ENCODE measurements around the gene TMSB4X. TPM values are rescaled to one million over a fixed set of nuclear protein-coding genes. Genes with fewer than 3 reads are reported as not detected.
A peak's percentile ranks its signal among the peaks of the same experiment; 100 is the strongest.

Gene TMSB4X
- total and polyA plus RNA-seq, 2 donors (not counting 3 experiments of a cell fraction or from before 2014, with no cell fraction given): 4,136 to 6,858 TPM

- TF ChIP-seq JUN (IDR thresholded peaks at IDR 0.05; ENCODE audit: borderline replicate concordance, insufficient read depth, insufficient read length, low read depth) (peak; percentile 39), EZH2 (IDR thresholded peaks at IDR 0.05; ENCODE audit: borderline replicate concordance, low read depth, low read length, severe bottlenecking) (no peak), FOS (IDR thresholded peaks at IDR 0.05; ENCODE audit: borderline replicate concordance, insufficient read depth, low read length) (peak; percentile 59)
- intact Hi-C loops (cut with micrococcal nuclease) (no loop called here), dilution Hi-C loops (cut with MboI; ENCODE audit: extremely low pct_ligation_motif_present, low sequenced_read_pairs) (no loop called here)
- Histone ChIP-seq H4K20me1 (replicated peaks; ENCODE audit: control insufficient read depth, extremely low read depth, insufficient read depth, low read length) (no peaks in the 10 kb centered on the region), H3K36me3 (ENCODE audit: control insufficient read depth in 2 of 2, extremely low read depth in 1 of 2, insufficient read depth in 2 of 2, low read length in 2 of 2) (no peaks in the 10 kb centered on the region), H3K9ac (replicated peaks; ENCODE audit: extremely low read depth, insufficient read depth, low read length) (peak overlapping the region; percentile 34), H3K9me3 (replicated peaks; ENCODE audit: control insufficient read depth, insufficient read depth, low read length) (no peaks in the 10 kb centered on the region), H3K4me3 (replicated peaks in 1 of 3; ENCODE audit: insufficient read depth in 1 of 3, low read depth in 1 of 3, low read length in 3 of 3) (no peak overlapping the region), H3K79me2 (ENCODE audit: control insufficient read depth, insufficient read depth, low read length) (no peaks in the 10 kb centered on the region), H3K9me1 (replicated peaks; ENCODE audit: control insufficient read depth, extremely low read depth, insufficient read depth, low read length) (no peaks in the 10 kb centered on the region), H3K4me2 (ENCODE audit: insufficient read depth, low read length) (no peak overlapping the region), H3K27ac (ENCODE audit: insufficient read depth, low read depth, low read length) (peak overlapping the region; percentile 67), H3K27me3 (ENCODE audit: control insufficient read depth in 2 of 2, insufficient read depth in 2 of 2, low read length in 2 of 2) (no peaks in the 10 kb centered on the region), H2AFZ (ENCODE audit: low read depth, low read length) (no peak overlapping the region), H3K4me1 (ENCODE audit: control insufficient read depth, extremely low read depth, insufficient read depth, low read length) (peaks cover 26% of the 10 kb centered on the region)
- ChIA-PET POLR2A (no interaction called here), CTCF (interaction anchor here (1.6 kb wide), 1 partner anchor 503 kb away, joined by 4 read pairs; no protein-coding TSS in a partner anchor)
- TSS peak; percentile 35 for BruUV-seq (replicated peaks)
- FAIRE-seq (peak; percentile 83), DNase-seq (ENCODE audit: low read depth, low spot score) (peak; percentile 86)
Measured at GRCh38 chrX:12984603-12985319, 9.9 kb downstream of the TMSB4X start.

- FAIRE-seq: no peak
- H3K27me3 ChIP-seq (ENCODE audit: control insufficient read depth in 2 of 2, insufficient read depth in 2 of 2, low read length in 2 of 2): no peaks in the 10 kb centered on the region
- H3K4me1 ChIP-seq (ENCODE audit: control insufficient read depth, extremely low read depth, insufficient read depth, low read length): peaks cover 26% of the 10 kb centered on the region
- no peaks in the 10 kb centered on the region for H3K9me3 ChIP-seq (replicated peaks; ENCODE audit: control insufficient read depth, insufficient read depth, low read length)
- H3K36me3 ChIP-seq (ENCODE audit: control insufficient read depth in 2 of 2, extremely low read depth in 1 of 2, insufficient read depth in 2 of 2, low read length in 2 of 2): no peaks in the 10 kb centered on the region
- intact Hi-C loops (cut with micrococcal nuclease): no loop called here
- no TSS peak for BruUV-seq (replicated peaks)
- TF ChIP-seq CTCF (IDR thresholded peaks at IDR 0.05; ENCODE audit: extremely low read depth in 1 of 2, insufficient read depth in 1 of 2, low read depth in 1 of 2, low read length in 2 of 2) (no peak), POLR2AphosphoS5 (IDR thresholded peaks at IDR 0.05; ENCODE audit: insufficient read depth, low read depth, low read length) (no peak), EZH2 (IDR thresholded peaks at IDR 0.05; ENCODE audit: borderline replicate concordance, low read depth, low read length, severe bottlenecking) (no peak), JUN (IDR thresholded peaks at IDR 0.05; ENCODE audit: borderline replicate concordance, insufficient read depth, insufficient read length, low read depth) (no peak), FOS (IDR thresholded peaks at IDR 0.05; ENCODE audit: borderline replicate concordance, insufficient read depth, low read length) (no peak)
- H2AFZ ChIP-seq (ENCODE audit: low read depth, low read length): no peak overlapping the region
- no peak overlapping the region for H3K4me2 ChIP-seq (ENCODE audit: insufficient read depth, low read length)
- no peak overlapping the region for H3K4me3 ChIP-seq (replicated peaks in 1 of 3; ENCODE audit: insufficient read depth in 1 of 3, low read depth in 1 of 3, low read length in 3 of 3)
- H3K79me2 ChIP-seq (ENCODE audit: control insufficient read depth, insufficient read depth, low read length): no peaks in the 10 kb centered on the region
- CTCF ChIA-PET: interaction anchor here (1.0 to 1.6 kb wide), 2 partner anchors 39 to 503 kb away, joined by 3 to 4 read pairs; no protein-coding TSS in a partner anchor
- peak overlapping the region; percentile 34 for H3K9ac ChIP-seq (replicated peaks; ENCODE audit: extremely low read depth, insufficient read depth, low read length)
- H3K9me1 ChIP-seq (replicated peaks; ENCODE audit: control insufficient read depth, extremely low read depth, insufficient read depth, low read length): no peaks in the 10 kb centered on the region
- peak overlapping the region; percentile 42 for H3K27ac ChIP-seq (ENCODE audit: insufficient read depth, low read depth, low read length)
- POLR2A ChIA-PET: no interaction called here
- dilution Hi-C loops (cut with MboI; ENCODE audit: extremely low pct_ligation_motif_present, low sequenced_read_pairs): no loop called here
- DNase-seq (ENCODE audit: low read depth, low spot score): no peak
- no peaks in the 10 kb centered on the region for H4K20me1 ChIP-seq (replicated peaks; ENCODE audit: control insufficient read depth, extremely low read depth, insufficient read depth, low read length)
Measured at GRCh38 chrX:12985331-12985730, 10.4 kb downstream of the TMSB4X start.

All from endothelial cell of umbilical vein (primary cell).